HG03575 (cell line): ENCODE data around the gene SMAD6.

Experiments used
- ATAC-seq: cut with Tn5 transposase; IDR thresholded peaks from one replicate; pipeline ENCODE4 v1.9.1; 2021; ENCODE audit not compliant: unreplicated experiment, insufficient number of reproducible peaks, low FRiP score; ENCODE audit errors: extremely low read depth

Gene SMAD6

GRCh38 chr15:66715181-66715624 lies 13.2 kb downstream of the SMAD6 start:
- ATAC-seq, result no peak

- ATAC-seq, result no peak
Observed at GRCh38 chr15:66715720-66716655, 14.0 kb downstream of the SMAD6 start.

- ATAC-seq, result no peak
Observed at GRCh38 chr15:66716656-66717020, 14.6 kb downstream of the SMAD6 start.

- no peak for ATAC-seq
Observed at GRCh38 chr15:66718220-66718988, 16.4 kb downstream of the SMAD6 start.

GRCh38 chr15:66719471-66719870 lies 17.4 kb downstream of the SMAD6 start:
- ATAC-seq, result no peak

- ATAC-seq, result no peak
Observed at GRCh38 chr15:66720206-66721010, 18.4 kb downstream of the SMAD6 start.

- ATAC-seq, result no peak
Observed at GRCh38 chr15:66721020-66721419, 19.0 kb downstream of the SMAD6 start.

- ATAC-seq, result no peak
Observed at GRCh38 chr15:66721501-66721937, 19.5 kb downstream of the SMAD6 start.

- ATAC-seq, result no peak
Observed at GRCh38 chr15:66721954-66722353, 19.9 kb downstream of the SMAD6 start.

- ATAC-seq, result no peak
Observed at GRCh38 chr15:66722757-66723540, 20.9 kb downstream of the SMAD6 start.

- no peak for ATAC-seq
Observed at GRCh38 chr15:66723826-66724731, 22.0 kb downstream of the SMAD6 start.

- ATAC-seq, result no peak
Observed at GRCh38 chr15:66724732-66725463, 22.9 kb downstream of the SMAD6 start.

GRCh38 chr15:66725464-66725785 lies 23.4 kb downstream of the SMAD6 start:
- ATAC-seq, result no peak

- no peak for ATAC-seq
Observed at GRCh38 chr15:66726386-66726785, 24.4 kb downstream of the SMAD6 start.

GRCh38 chr15:66729331-66729951 lies 27.4 kb downstream of the SMAD6 start:
- no peak for ATAC-seq

GRCh38 chr15:66730168-66731021 lies 28.4 kb downstream of the SMAD6 start:
- no peak for ATAC-seq
